Uterus (tissue), 4 donors: ENCODE measurements around the gene TMEM54. TPM values are rescaled to one million over a fixed set of nuclear protein-coding genes. Genes with fewer than 3 reads are reported as not detected.

Experiments used
- DNase-seq, 2 donors: peaks; one replicate each; pipeline ENCODE4 v3.0.0-alpha.2; 2019 to 2020
- H3K27ac ChIP-seq, 2 donors: fragments of 200-600 bp; sonication (generic); 1 replicate in 1 of 2; 2 replicates in 1 of 2; pipeline ENCODE4 v1.5.1; 2016 to 2018
- H3K27me3 ChIP-seq, 2 donors: fragments of 200-600 bp; sonication (generic); one replicate each; pipeline ENCODE4 v1.5.1; 2018 to 2019; ENCODE audit warnings: control low read depth in 1 of 2
- H3K36me3 ChIP-seq, 2 donors: fragments of 200-600 bp; sonication (generic); one replicate each; pipeline ENCODE4 v1.5.1; 2019; ENCODE audit warnings: control low read depth in 1 of 2
- H3K4me1 ChIP-seq, 2 donors: fragments of 200-600 bp; sonication (generic); one replicate each; pipeline ENCODE4 v1.5.1; 2018 to 2019; ENCODE audit warnings: control low read depth in 1 of 2
- H3K4me3 ChIP-seq, 2 donors: fragments of 200-600 bp; sonication (generic); 1 replicate in 1 of 2; 2 replicates in 1 of 2; pipeline ENCODE4 v1.5.1; 2018 to 2019; ENCODE audit warnings: mild to moderate bottlenecking in 1 of 2
- H3K9me3 ChIP-seq, 2 donors: fragments of 200-600 bp; sonication (generic); one replicate each; pipeline ENCODE4 v1.5.1; 2019; ENCODE audit warnings: control low read depth in 1 of 2
- POLR2A ChIP-seq, 2 donors: fragments of 450-650 bp; IDR thresholded peaks; one replicate each; pipeline ENCODE4 v1.6.1; 2016; ENCODE audit warnings: antibody characterized with exemption in 2 of 2, mild to moderate bottlenecking in 1 of 2, moderate library complexity in 1 of 2
- intact Hi-C: fragments of 100-400 bp; cut with DNase I; formaldehyde crosslinking; loops from one replicate; pipeline ENCODE4 v1.15.1; 2023; ENCODE audit warnings: low total_unique reads
- total RNA-seq, 4 donors: library from RNA; depleted of rRNA in 3 of 4; stranded (reverse); fragments of >200 nt in 3 of 4; gene quantifications; one replicate each; pipeline versions ENCODE4 v1.1.0 to v1.2.4, GENCODE V29; 2014 to 2023
- TF ChIP-seq, protein P1 (sequence below), 4 experiments: fragments of 200-600 bp in 2 of 4; fragments of 450-650 bp in 2 of 4; sonication (generic) in 2 of 4; IDR thresholded peaks; one replicate each; pipeline ENCODE4 v1.5.1; 2016 to 2019; ENCODE audit warnings: antibody characterized with exemption in 4 of 4, mild to moderate bottlenecking in 2 of 4, moderate library complexity in 1 of 4
- donor health status: DM: yes; HTN: yes; CAD: no.

Gene TMEM54
- total RNA-seq, 4 donors from 2014 or later = 18.4 to 57.4 (median 34.8) TPM

- Histone ChIP-seq H3K4me1 (no peaks in the 10 kb centered on the region), H3K4me3 (no peak overlapping the region), H3K27me3 (no peaks in the 10 kb centered on the region), H3K9me3 (no peaks in the 10 kb centered on the region), H3K27ac (no peak overlapping the region), H3K36me3 (no peaks in the 10 kb centered on the region)
- intact Hi-C loops = no loop called here
- TF ChIP-seq POLR2A (IDR thresholded peaks at IDR 0.05) = no peak
- TF ChIP-seq, protein P1, sequence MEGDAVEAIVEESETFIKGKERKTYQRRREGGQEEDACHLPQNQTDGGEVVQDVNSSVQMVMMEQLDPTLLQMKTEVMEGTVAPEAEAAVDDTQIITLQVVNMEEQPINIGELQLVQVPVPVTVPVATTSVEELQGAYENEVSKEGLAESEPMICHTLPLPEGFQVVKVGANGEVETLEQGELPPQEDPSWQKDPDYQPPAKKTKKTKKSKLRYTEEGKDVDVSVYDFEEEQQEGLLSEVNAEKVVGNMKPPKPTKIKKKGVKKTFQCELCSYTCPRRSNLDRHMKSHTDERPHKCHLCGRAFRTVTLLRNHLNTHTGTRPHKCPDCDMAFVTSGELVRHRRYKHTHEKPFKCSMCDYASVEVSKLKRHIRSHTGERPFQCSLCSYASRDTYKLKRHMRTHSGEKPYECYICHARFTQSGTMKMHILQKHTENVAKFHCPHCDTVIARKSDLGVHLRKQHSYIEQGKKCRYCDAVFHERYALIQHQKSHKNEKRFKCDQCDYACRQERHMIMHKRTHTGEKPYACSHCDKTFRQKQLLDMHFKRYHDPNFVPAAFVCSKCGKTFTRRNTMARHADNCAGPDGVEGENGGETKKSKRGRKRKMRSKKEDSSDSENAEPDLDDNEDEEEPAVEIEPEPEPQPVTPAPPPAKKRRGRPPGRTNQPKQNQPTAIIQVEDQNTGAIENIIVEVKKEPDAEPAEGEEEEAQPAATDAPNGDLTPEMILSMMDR (IDR thresholded peaks at IDR 0.05) = no peak
- DNase-seq = no peak
These were observed 41.3 kb downstream of the TMEM54 start for GRCh38 chr1:32859915-32860314.

- no peaks in the 10 kb centered on the region for H3K36me3 ChIP-seq
These were observed 42.4 kb downstream of the TMEM54 start for GRCh38 chr1:32858791-32859190.

GRCh38 chr1:32858136-32858535, 43.1 kb downstream of the TMEM54 start:
- H3K4me1 ChIP-seq = no peaks in the 10 kb centered on the region
- no peak overlapping the region for H3K27ac ChIP-seq
- H3K9me3 ChIP-seq = no peaks in the 10 kb centered on the region
- no peaks in the 10 kb centered on the region for H3K27me3 ChIP-seq
- DNase-seq = no peak
- no peaks in the 10 kb centered on the region for H3K36me3 ChIP-seq
- no peak for TF ChIP-seq POLR2A (IDR thresholded peaks at IDR 0.05)
- intact Hi-C loops = no loop called here
- no peak overlapping the region for H3K4me3 ChIP-seq

More at GRCh38 chr1:32858791-32859190, 42.4 kb downstream of the TMEM54 start:
- no peaks in the 10 kb centered on the region for H3K4me1 ChIP-seq
- TF ChIP-seq, protein P1 (IDR thresholded peaks at IDR 0.05) = no peak
- TF ChIP-seq POLR2A (IDR thresholded peaks at IDR 0.05) = no peak
- H3K9me3 ChIP-seq = no peaks in the 10 kb centered on the region
- H3K4me3 ChIP-seq = no peak overlapping the region
- DNase-seq = no peak
- no peak overlapping the region for H3K27ac ChIP-seq
- intact Hi-C loops = no loop called here
- no peaks in the 10 kb centered on the region for H3K27me3 ChIP-seq

DNA sequence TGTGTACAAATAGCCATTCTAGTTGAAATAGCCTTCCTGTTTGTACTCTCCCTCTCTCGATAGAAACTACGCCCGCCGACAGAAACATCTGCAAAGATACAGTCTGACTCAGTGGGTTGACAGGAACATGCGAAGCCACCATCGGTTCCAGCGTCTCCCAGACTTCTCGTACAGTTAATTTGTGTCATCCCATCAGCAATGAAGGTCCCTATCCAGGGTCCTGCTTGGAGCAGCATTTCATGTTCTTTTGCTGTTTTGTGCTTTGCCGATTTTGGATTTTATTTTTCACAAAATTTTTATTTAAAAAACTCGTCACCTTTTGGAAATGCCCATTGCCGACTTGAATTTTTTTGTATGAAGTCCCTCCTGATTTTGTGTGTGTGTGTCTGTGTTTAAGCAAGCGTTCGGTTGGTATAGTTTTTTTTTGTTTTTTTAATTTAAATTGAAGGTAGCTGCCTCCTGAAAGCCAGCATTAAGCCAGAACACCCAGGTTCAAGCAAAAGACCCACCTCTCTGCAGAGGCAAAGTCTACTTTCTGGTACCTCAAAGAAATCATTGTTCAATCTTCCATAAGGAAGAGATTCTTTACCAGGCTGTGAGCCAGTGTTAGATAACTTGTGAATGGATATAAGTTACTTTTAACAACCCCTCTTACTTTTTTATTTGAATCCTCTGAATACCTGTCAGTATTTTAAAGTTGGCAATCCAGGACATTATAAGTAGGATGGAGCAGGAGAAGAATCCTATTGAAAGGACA, 45.1 kb downstream of the TMEM54 start:
- Histone ChIP-seq H3K9me3 (no peaks in the 10 kb centered on the region), H3K36me3 (no peaks in the 10 kb centered on the region), H3K27me3 (no peaks in the 10 kb centered on the region), H3K4me3 (no peak overlapping the region), H3K4me1 (no peaks in the 10 kb centered on the region), H3K27ac (no peak overlapping the region)
- intact Hi-C loops = no loop called here
- DNase-seq = no peak
- TF ChIP-seq, protein P1 (IDR thresholded peaks at IDR 0.05) = no peak
- TF ChIP-seq POLR2A (IDR thresholded peaks at IDR 0.05) = no peak

- Histone ChIP-seq H3K4me1 (no peaks in the 10 kb centered on the region), H3K4me3 (no peak overlapping the region), H3K36me3 (no peaks in the 10 kb centered on the region), H3K9me3 (no peaks in the 10 kb centered on the region), H3K27ac (no peak overlapping the region), H3K27me3 (no peaks in the 10 kb centered on the region)
- intact Hi-C loops = no loop called here
- no peak for DNase-seq
- TF ChIP-seq, protein P1 (IDR thresholded peaks at IDR 0.05) = no peak
- no peak for TF ChIP-seq POLR2A (IDR thresholded peaks at IDR 0.05)
These were observed 52.7 kb downstream of the TMEM54 start for GRCh38 chr1:32848354-32849063.

Other genes starting within 250 kb of the TMEM54 start
- 10 to 100 TPM in 3 of 4 donors, 1 to 10 TPM in 1; 4.7 to 61.0 (median 18.1) TPM for gene SYNC, start 198.6 kb downstream of the TMEM54 start, total RNA-seq
- 10 to 100 TPM; 15.9 to 67.7 (median 30.4) TPM for gene YARS1, start 84.0 kb downstream of the TMEM54 start, total RNA-seq
- 100 to 1,000 TPM in 1 of 4 donors, 10 to 100 TPM in 3; 50.2 to 168 (median 76.4) TPM for gene S100PBP, start 83.7 kb downstream of the TMEM54 start, total RNA-seq
- 10 to 100 TPM in 1 of 4 donors, 1 to 10 TPM in 2, not detected in 1; 1.2 to 71.1 (median 3.7) TPM for gene FNDC5, start 30.5 kb downstream of the TMEM54 start, total RNA-seq
- gene HPCA, start 14.9 kb downstream of the TMEM54 start, total RNA-seq = under 1 TPM in 2 of 4 donors, not detected in 2; 0.76 to 0.79 TPM
- 10 to 100 TPM; 13.2 to 23.4 (median 17.4) TPM for gene RNF19B, start 63.4 kb upstream of the TMEM54 start, total RNA-seq
- 100 to 1,000 TPM in 2 of 4 donors, 10 to 100 TPM in 2; 47.6 to 126 (median 89.2) TPM for gene AK2, start 135.5 kb upstream of the TMEM54 start, total RNA-seq
- 10 to 100 TPM in 2 of 4 donors, 1 to 10 TPM in 2; 1.2 to 16.1 (median 6.9) TPM for gene AZIN2, start 179.8 kb upstream of the TMEM54 start, total RNA-seq